Naive thymus-derived CD4-positive, alpha-beta T cell (primary cell): ENCODE results near the gene MYL10. TPM values are rescaled to one million over a fixed set of nuclear protein-coding genes. Genes with fewer than 3 reads are reported as not detected.

ENCODE experiments used
- ATAC-seq: fragments of 150-1000 bp; cut with Tn5 transposase; 2 replicates; pipeline ENCODE4 v1.10.0; 2021; ENCODE audit warnings: mild to moderate bottlenecking, moderate library complexity
- CTCF ChIA-PET: fragments of 350-600 bp; sonication (Branson Sonifier 250); formaldehyde crosslinking; loops from one replicate; lab custom pipeline; 2021; ENCODE audit warnings: antibody characterized with exemption; lab: Charles Lee
- POLR2A ChIA-PET: fragments of 350-600 bp; sonication (Branson Sonifier 250); formaldehyde crosslinking; loops from one replicate; lab custom pipeline; 2021; ENCODE audit warnings: antibody characterized with exemption, inconsistent platforms; lab: Charles Lee
- DNase-seq, 9 donors: peaks; one replicate each; pipeline versions ENCODE4 v3.0.0 to v3.0.0-alpha.2; 2020 to 2022; ENCODE audit warnings: mixed read lengths in 1 of 9
- H3K27ac ChIP-seq: one replicate; pipeline ENCODE4 v1.7.0; 2013; ENCODE audit warnings: mild to moderate bottlenecking, low read depth, low read length, moderate library complexity
- H3K27me3 ChIP-seq, 2 donors: one replicate each; pipeline ENCODE4 v1.7.0; 2013; ENCODE audit warnings: low read length in 2 of 2, mild to moderate bottlenecking in 2 of 2, moderate library complexity in 2 of 2; ENCODE audit not compliant: control insufficient read depth in 2 of 2, insufficient read depth in 2 of 2
- H3K36me3 ChIP-seq, 3 experiments: 1 replicate in 2 of 3; 2 replicates in 1 of 3; pipeline ENCODE4 v1.7.0; 2013; ENCODE audit warnings: low read length in 3 of 3, mild to moderate bottlenecking in 3 of 3, moderate library complexity in 1 of 3; ENCODE audit not compliant: insufficient read depth in 3 of 3, control insufficient read depth in 2 of 3
- H3K4me1 ChIP-seq, 2 donors: one replicate each; pipeline ENCODE4 v1.7.0; 2013; ENCODE audit warnings: low read length in 2 of 2, mild to moderate bottlenecking in 2 of 2, moderate library complexity in 1 of 2; ENCODE audit not compliant: control insufficient read depth in 2 of 2, insufficient read depth in 2 of 2
- H3K4me3 ChIP-seq: 2 replicates; pipeline ENCODE4 v1.7.0; 2013; ENCODE audit warnings: mild to moderate bottlenecking, low read length
- H3K9me3 ChIP-seq, 3 experiments: 1 replicate in 2 of 3; 2 replicates in 1 of 3; pipeline ENCODE4 v1.7.0; 2013; ENCODE audit warnings: low read length in 3 of 3; ENCODE audit not compliant: control insufficient read depth in 2 of 3
- H3K27ac Mint-ChIP-seq, 9 donors: one replicate each; pipeline ENCODE4 v1.8.0; 2020 to 2022; ENCODE audit warnings: mixed read lengths in 9 of 9, mild to moderate bottlenecking in 8 of 9, moderate library complexity in 5 of 9, inconsistent platforms in 2 of 9
- H3K27me3 Mint-ChIP-seq, 5 donors: one replicate each; pipeline ENCODE4 v1.8.0; 2021 to 2022; ENCODE audit warnings: mixed read lengths in 5 of 5, mild to moderate bottlenecking in 1 of 5
- H3K36me3 Mint-ChIP-seq, 5 donors: one replicate each; pipeline ENCODE4 v1.8.0; 2020 to 2022; ENCODE audit warnings: mixed read lengths in 5 of 5, mild to moderate bottlenecking in 3 of 5, inconsistent platforms in 1 of 5
- H3K4me1 Mint-ChIP-seq, 7 donors: one replicate each; pipeline ENCODE4 v1.8.0; 2020 to 2022; ENCODE audit warnings: mixed read lengths in 7 of 7, mild to moderate bottlenecking in 3 of 7, inconsistent platforms in 1 of 7
- H3K4me3 Mint-ChIP-seq, 10 donors: one replicate each; pipeline ENCODE4 v1.8.0; 2020 to 2022; ENCODE audit warnings: mild to moderate bottlenecking in 10 of 10, mixed read lengths in 10 of 10, moderate library complexity in 6 of 10, inconsistent platforms in 2 of 10
- H3K9me3 Mint-ChIP-seq, 11 donors: one replicate each; pipeline ENCODE4 v1.8.0; 2020 to 2022; ENCODE audit warnings: mixed read lengths in 11 of 11, mild to moderate bottlenecking in 4 of 11, inconsistent platforms in 1 of 11, moderate library complexity in 1 of 11
- intact Hi-C, 2 donors: fragments of 100-400 bp; cut with micrococcal nuclease; formaldehyde crosslinking; loops; one replicate each; pipeline ENCODE4 v1.15.1; 2023
- polyA plus RNA-seq, 2 donors: library from polyadenylated mRNA; unstranded; fragments of 300-500 nt; fragmentation: Illumina TruSeq; gene quantifications; one replicate each; pipeline ENCODE4 v1.2.3, GENCODE V29; 2021
- total RNA-seq, 6 experiments: library from RNA in 5 of 6; stranded (reverse) in 5 of 6; gene quantifications; 1 replicate in 5 of 6; 2 replicates in 1 of 6; pipeline ENCODE4 v1.2.3 and lab custom pipeline; 2021 to 2026

The MYL10 gene
- total and polyA plus RNA-seq, 7 experiments from 2014 or later = not detected

DNA sequence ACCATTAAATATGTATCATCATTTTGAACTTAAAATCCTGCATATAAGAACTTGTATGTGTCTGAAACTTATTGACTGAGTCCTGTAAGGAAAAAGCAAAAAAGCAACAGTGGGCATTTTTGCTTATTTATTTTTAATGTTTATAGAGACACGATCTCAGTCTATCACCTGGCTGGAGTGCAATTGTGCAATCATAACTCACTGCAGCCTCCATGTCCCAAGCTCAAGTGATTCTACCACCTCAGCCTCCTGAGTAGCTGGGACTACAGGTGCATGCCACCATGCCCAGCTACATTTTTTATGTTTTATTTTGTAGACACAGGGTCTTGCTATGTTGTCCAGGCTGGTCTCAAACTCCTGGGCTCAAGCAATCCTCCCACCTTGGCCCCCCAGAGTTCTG, 32.2 kb downstream of the MYL10 start:
- no peaks in the 10 kb centered on the region for H3K36me3 Mint-ChIP-seq
- POLR2A ChIA-PET = no interaction called here

GRCh38 chr7:101595766-101596537, 33.1 kb downstream of the MYL10 start:
- Histone ChIP-seq H3K4me1 (no peaks in the 10 kb centered on the region), H3K4me3 (no peak overlapping the region), H3K27ac (no peak overlapping the region), H3K27me3 (no peaks in the 10 kb centered on the region), H3K36me3 (no peaks in the 10 kb centered on the region), H3K9me3 (no peaks in the 10 kb centered on the region)
- H3K9me3 Mint-ChIP-seq = no peaks in the 10 kb centered on the region
- H3K27ac Mint-ChIP-seq = no peak overlapping the region
- ChIA-PET POLR2A (no interaction called here), CTCF (no interaction called here)
- H3K36me3 Mint-ChIP-seq = no peaks in the 10 kb centered on the region
- no peak for DNase-seq
- peaks cover 0 to 6% (median 0%) of the 10 kb centered on the region in 5 donors for H3K27me3 Mint-ChIP-seq
- intact Hi-C loops = no loop called here
- no peaks in the 10 kb centered on the region for H3K4me1 Mint-ChIP-seq
- H3K4me3 Mint-ChIP-seq = no peak overlapping the region
- ATAC-seq = no peak

More for the DNA sequence above, 32.2 kb downstream of the MYL10 start:
- Histone ChIP-seq H3K27me3 (no peaks in the 10 kb centered on the region), H3K9me3 (no peaks in the 10 kb centered on the region), H3K4me1 (no peaks in the 10 kb centered on the region), H3K36me3 (no peaks in the 10 kb centered on the region), H3K27ac (no peak overlapping the region), H3K4me3 (no peak overlapping the region)
- no peaks in the 10 kb centered on the region for H3K9me3 Mint-ChIP-seq
- ATAC-seq = no peak
- no peak overlapping the region for H3K4me3 Mint-ChIP-seq
- H3K4me1 Mint-ChIP-seq = no peaks in the 10 kb centered on the region
- H3K27me3 Mint-ChIP-seq = peaks cover 0 to 6% (median 0%) of the 10 kb centered on the region in 5 donors
- no peak overlapping the region for H3K27ac Mint-ChIP-seq
- CTCF ChIA-PET = no interaction called here
- DNase-seq = no peak
- intact Hi-C loops = no loop called here

- Histone ChIP-seq H3K4me1 (no peaks in the 10 kb centered on the region), H3K4me3 (no peak overlapping the region), H3K27ac (no peak overlapping the region), H3K27me3 (no peaks in the 10 kb centered on the region), H3K36me3 (no peaks in the 10 kb centered on the region), H3K9me3 (no peaks in the 10 kb centered on the region)
- DNase-seq (no peak), ATAC-seq (no peak)
- H3K27me3 Mint-ChIP-seq = peaks cover 0 to 6% (median 0%) of the 10 kb centered on the region in 5 donors
- no peaks in the 10 kb centered on the region for H3K9me3 Mint-ChIP-seq
- intact Hi-C loops = no loop called here
- no peaks in the 10 kb centered on the region for H3K4me1 Mint-ChIP-seq
- H3K4me3 Mint-ChIP-seq = no peak overlapping the region
- ChIA-PET POLR2A (no interaction called here), CTCF (no interaction called here)
- no peaks in the 10 kb centered on the region for H3K36me3 Mint-ChIP-seq
- H3K27ac Mint-ChIP-seq = no peak overlapping the region
These were observed 33.9 kb downstream of the MYL10 start for GRCh38 chr7:101595246-101595645.

DNA sequence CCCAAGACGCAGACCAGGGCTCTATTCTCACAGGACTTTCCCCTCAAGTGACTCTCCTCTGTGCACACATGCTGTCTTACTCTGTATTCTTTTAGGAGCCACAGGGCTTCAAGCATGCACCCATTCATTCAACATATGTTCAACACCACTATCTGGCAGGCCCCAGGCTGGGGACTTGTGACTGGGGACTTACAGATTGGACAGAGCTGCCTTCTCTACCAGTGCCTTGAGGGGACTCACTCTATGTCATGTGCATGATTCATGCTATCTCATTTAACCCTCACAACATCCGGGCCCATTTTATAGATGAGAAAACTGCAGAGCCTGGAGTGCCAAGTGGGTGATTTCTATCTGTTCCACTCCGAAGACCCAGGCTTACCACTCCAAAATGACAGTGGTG, 34.3 kb downstream of the MYL10 start:
- ChIA-PET CTCF (no interaction called here), POLR2A (no interaction called here)
- Histone ChIP-seq H3K27ac (no peak overlapping the region), H3K9me3 (no peaks in the 10 kb centered on the region), H3K4me3 (no peak overlapping the region), H3K4me1 (no peaks in the 10 kb centered on the region), H3K36me3 (no peaks in the 10 kb centered on the region), H3K27me3 (no peaks in the 10 kb centered on the region)
- H3K4me3 Mint-ChIP-seq = no peak overlapping the region
- peaks cover 0 to 6% (median 0%) of the 10 kb centered on the region in 5 donors for H3K27me3 Mint-ChIP-seq
- no peaks in the 10 kb centered on the region for H3K9me3 Mint-ChIP-seq
- no peak overlapping the region for H3K27ac Mint-ChIP-seq
- DNase-seq (no peak), ATAC-seq (no peak)
- H3K36me3 Mint-ChIP-seq = no peaks in the 10 kb centered on the region
- intact Hi-C loops = no loop called here
- no peaks in the 10 kb centered on the region for H3K4me1 Mint-ChIP-seq

- no peak for ATAC-seq
- peaks cover 0 to 6% (median 0%) of the 10 kb centered on the region in 5 donors for H3K27me3 Mint-ChIP-seq
- POLR2A ChIA-PET = no interaction called here
These were observed 35.5 kb downstream of the MYL10 start for GRCh38 chr7:101593556-101593955.

GRCh38 chr7:101591504-101591903, 37.6 kb downstream of the MYL10 start:
- no peaks in the 10 kb centered on the region for H3K27me3 ChIP-seq
- H3K4me3 ChIP-seq = no peak overlapping the region
- H3K36me3 Mint-ChIP-seq = no peaks in the 10 kb centered on the region
- DNase-seq (no peak), ATAC-seq (no peak)
- H3K27ac ChIP-seq = no peak overlapping the region
- H3K4me1 ChIP-seq = no peaks in the 10 kb centered on the region
- intact Hi-C loops = no loop called here
- no peak overlapping the region for H3K27ac Mint-ChIP-seq
- no peaks in the 10 kb centered on the region for H3K36me3 ChIP-seq
- peaks cover 0 to 6% (median 0%) of the 10 kb centered on the region in 5 donors for H3K27me3 Mint-ChIP-seq
- POLR2A ChIA-PET = no interaction called here
- no peaks in the 10 kb centered on the region for H3K9me3 ChIP-seq
- no peak overlapping the region for H3K4me3 Mint-ChIP-seq
- no peaks in the 10 kb centered on the region for H3K9me3 Mint-ChIP-seq
- CTCF ChIA-PET = no interaction called here
- H3K4me1 Mint-ChIP-seq = peaks cover 0 to 6% (median 0%) of the 10 kb centered on the region in 7 donors

More at GRCh38 chr7:101593556-101593955, 35.5 kb downstream of the MYL10 start:
- Mint-ChIP-seq H3K4me3 (no peak overlapping the region), H3K4me1 (no peaks in the 10 kb centered on the region), H3K36me3 (no peaks in the 10 kb centered on the region), H3K9me3 (no peaks in the 10 kb centered on the region), H3K27ac (no peak overlapping the region)
- DNase-seq = no peak
- Histone ChIP-seq H3K4me3 (no peak overlapping the region), H3K9me3 (no peaks in the 10 kb centered on the region), H3K27me3 (no peaks in the 10 kb centered on the region), H3K27ac (no peak overlapping the region), H3K4me1 (no peaks in the 10 kb centered on the region), H3K36me3 (no peaks in the 10 kb centered on the region)
- intact Hi-C loops = no loop called here
- CTCF ChIA-PET = interaction anchor here (1.3 kb wide), 1 partner anchor 50 kb away, joined by 3 read pairs; no protein-coding TSS in a partner anchor
